ENCODE data around the gene LPCAT3.

DNA sequence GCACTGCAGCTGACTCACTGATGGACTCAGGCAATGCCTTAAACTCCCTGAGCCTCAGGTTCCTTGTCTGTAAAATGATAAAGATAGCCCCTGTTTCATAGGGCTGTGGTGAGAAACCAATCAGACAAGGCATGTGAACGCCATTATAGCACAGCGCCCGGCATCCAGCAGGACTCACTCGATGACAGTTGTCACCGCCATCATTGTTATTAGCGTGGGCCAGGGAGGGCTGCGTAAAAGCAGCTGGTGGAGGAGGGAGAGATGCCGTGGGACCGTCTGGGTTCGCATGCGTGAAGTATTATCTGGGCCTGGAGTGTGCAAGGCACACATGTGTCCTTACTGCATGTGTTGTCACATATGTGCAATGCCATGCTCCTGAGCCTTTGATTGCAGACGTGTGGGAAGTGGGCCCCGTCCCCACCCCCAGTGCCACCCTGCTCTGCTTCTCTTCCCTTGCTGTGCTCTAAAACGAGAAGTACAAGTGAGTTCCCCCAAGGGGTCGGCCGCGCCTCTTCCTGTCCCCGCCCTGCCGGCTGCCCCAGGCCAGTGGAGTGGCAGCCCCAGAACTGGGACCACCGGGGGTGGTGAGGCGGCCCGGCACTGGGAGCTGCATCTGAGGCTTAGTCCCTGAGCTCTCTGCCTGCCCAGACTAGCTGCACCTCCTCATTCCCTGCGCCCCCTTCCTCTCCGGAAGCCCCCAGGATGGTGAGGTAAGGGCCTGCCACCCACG is 67.3 kb downstream of the LPCAT3 start, which contains the start of gene PTPN6:
- TF ChIP-seq, protein P1, sequence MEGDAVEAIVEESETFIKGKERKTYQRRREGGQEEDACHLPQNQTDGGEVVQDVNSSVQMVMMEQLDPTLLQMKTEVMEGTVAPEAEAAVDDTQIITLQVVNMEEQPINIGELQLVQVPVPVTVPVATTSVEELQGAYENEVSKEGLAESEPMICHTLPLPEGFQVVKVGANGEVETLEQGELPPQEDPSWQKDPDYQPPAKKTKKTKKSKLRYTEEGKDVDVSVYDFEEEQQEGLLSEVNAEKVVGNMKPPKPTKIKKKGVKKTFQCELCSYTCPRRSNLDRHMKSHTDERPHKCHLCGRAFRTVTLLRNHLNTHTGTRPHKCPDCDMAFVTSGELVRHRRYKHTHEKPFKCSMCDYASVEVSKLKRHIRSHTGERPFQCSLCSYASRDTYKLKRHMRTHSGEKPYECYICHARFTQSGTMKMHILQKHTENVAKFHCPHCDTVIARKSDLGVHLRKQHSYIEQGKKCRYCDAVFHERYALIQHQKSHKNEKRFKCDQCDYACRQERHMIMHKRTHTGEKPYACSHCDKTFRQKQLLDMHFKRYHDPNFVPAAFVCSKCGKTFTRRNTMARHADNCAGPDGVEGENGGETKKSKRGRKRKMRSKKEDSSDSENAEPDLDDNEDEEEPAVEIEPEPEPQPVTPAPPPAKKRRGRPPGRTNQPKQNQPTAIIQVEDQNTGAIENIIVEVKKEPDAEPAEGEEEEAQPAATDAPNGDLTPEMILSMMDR (IDR thresholded peaks at IDR 0.05; ENCODE audit: insufficient read depth, low read length), result no peak
- TF ChIP-seq POLR2AphosphoS5 (IDR thresholded peaks at IDR 0.05; ENCODE audit: low read depth) (peak; percentile 88; the same call in 1 of the 2 replicates), GABPA (IDR thresholded peaks at IDR 0.05; ENCODE audit: low read depth) (no peak), SPI1 (IDR thresholded peaks at IDR 0.05; ENCODE audit: borderline replicate concordance, low read depth) (peak; percentile 89)
- TF ChIP-seq, protein P2, sequence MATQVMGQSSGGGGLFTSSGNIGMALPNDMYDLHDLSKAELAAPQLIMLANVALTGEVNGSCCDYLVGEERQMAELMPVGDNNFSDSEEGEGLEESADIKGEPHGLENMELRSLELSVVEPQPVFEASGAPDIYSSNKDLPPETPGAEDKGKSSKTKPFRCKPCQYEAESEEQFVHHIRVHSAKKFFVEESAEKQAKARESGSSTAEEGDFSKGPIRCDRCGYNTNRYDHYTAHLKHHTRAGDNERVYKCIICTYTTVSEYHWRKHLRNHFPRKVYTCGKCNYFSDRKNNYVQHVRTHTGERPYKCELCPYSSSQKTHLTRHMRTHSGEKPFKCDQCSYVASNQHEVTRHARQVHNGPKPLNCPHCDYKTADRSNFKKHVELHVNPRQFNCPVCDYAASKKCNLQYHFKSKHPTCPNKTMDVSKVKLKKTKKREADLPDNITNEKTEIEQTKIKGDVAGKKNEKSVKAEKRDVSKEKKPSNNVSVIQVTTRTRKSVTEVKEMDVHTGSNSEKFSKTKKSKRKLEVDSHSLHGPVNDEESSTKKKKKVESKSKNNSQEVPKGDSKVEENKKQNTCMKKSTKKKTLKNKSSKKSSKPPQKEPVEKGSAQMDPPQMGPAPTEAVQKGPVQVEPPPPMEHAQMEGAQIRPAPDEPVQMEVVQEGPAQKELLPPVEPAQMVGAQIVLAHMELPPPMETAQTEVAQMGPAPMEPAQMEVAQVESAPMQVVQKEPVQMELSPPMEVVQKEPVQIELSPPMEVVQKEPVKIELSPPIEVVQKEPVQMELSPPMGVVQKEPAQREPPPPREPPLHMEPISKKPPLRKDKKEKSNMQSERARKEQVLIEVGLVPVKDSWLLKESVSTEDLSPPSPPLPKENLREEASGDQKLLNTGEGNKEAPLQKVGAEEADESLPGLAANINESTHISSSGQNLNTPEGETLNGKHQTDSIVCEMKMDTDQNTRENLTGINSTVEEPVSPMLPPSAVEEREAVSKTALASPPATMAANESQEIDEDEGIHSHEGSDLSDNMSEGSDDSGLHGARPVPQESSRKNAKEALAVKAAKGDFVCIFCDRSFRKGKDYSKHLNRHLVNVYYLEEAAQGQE (IDR thresholded peaks at IDR 0.05; ENCODE audit: insufficient replicate concordance, low read depth), result peak; percentile 66

Data from HL-60 (cell line).